ENCODE results near the gene INSYN1. TPM values are rescaled to one million over a fixed set of nuclear protein-coding genes. Genes with fewer than 3 reads are reported as not detected.
"Not testable (repeated sequence)": the region's sequence is repeated elsewhere in the genome, so short reads cannot be mapped to it uniquely, and the experiment has no call there.

INSYN1 gene
- total RNA-seq, 5 donors from 2014 or later (not counting 1 experiment from before 2014, with no cell fraction given): not detected

- 87% methylated on average over 23 of the region's 25 CpGs for WGBS (ENCODE audit: insufficient coverage)
These were observed 12.8 kb downstream of the INSYN1 start for GRCh38 chr15:73740152-73741048.

GRCh38 chr15:73737535-73737934 lies 15.6 kb downstream of the INSYN1 start:
- no peak overlapping the region for H3K4me3 Mint-ChIP-seq
- CTCF ChIA-PET: no interaction called here
- H3K9me3 Mint-ChIP-seq: no peaks in the 10 kb centered on the region
- 84% methylated on average over 6 of the region's 7 CpGs for WGBS (ENCODE audit: insufficient coverage)
- DNase-seq (no peak), ATAC-seq (replicated peaks in 1 of 4) (no peak)
- no peaks in the 10 kb centered on the region for H3K36me3 ChIP-seq (ENCODE audit: control insufficient read depth in 2 of 2, extremely low read depth in 1 of 2, insufficient read depth in 1 of 2, low read length in 1 of 2)
- POLR2A ChIA-PET: no interaction called here
- peaks cover 0 to 48% of the 10 kb centered on the region in 2 experiments for H3K27me3 ChIP-seq (replicated peaks in 1 of 2; ENCODE audit: control insufficient read depth in 2 of 2, extremely low read depth in 1 of 2, insufficient read depth in 2 of 2, low read length in 1 of 2)
- no peaks in the 10 kb centered on the region for H3K9me3 ChIP-seq
- peaks cover 14 to 17% of the 10 kb centered on the region in 2 donors for H3K27me3 Mint-ChIP-seq
- H3K4me1 Mint-ChIP-seq: no peaks in the 10 kb centered on the region
- no peaks in the 10 kb centered on the region for H3K4me1 ChIP-seq (ENCODE audit: control insufficient read depth in 1 of 2, extremely low read depth in 1 of 2, insufficient read depth in 2 of 2, low read length in 2 of 2)
- H3K27ac Mint-ChIP-seq: no peak overlapping the region
- H3K36me3 Mint-ChIP-seq: no peaks in the 10 kb centered on the region
- no peak overlapping the region for H3K4me3 ChIP-seq (ENCODE audit: control insufficient read depth in 1 of 2, extremely low read depth in 1 of 2, low read length in 1 of 2)
- H3K27ac ChIP-seq (ENCODE audit: low read length): no peak overlapping the region

More at GRCh38 chr15:73740152-73741048, 12.8 kb downstream of the INSYN1 start:
- no peak for ATAC-seq (replicated peaks in 1 of 4)
- Mint-ChIP-seq H3K27me3 (peaks cover 14 to 19% of the 10 kb centered on the region in 2 donors), H3K4me1 (no peaks in the 10 kb centered on the region), H3K36me3 (no peaks in the 10 kb centered on the region), H3K9me3 (no peaks in the 10 kb centered on the region), H3K27ac (no peak overlapping the region), H3K4me3 (no peak overlapping the region)
- Histone ChIP-seq H3K36me3 (ENCODE audit: control insufficient read depth in 2 of 2, extremely low read depth in 1 of 2, insufficient read depth in 1 of 2, low read length in 1 of 2) (no peaks in the 10 kb centered on the region), H3K27me3 (replicated peaks in 1 of 2; ENCODE audit: control insufficient read depth in 2 of 2, extremely low read depth in 1 of 2, insufficient read depth in 2 of 2, low read length in 1 of 2) (peaks cover 0 to 49% of the 10 kb centered on the region in 2 experiments), H3K4me1 (ENCODE audit: control insufficient read depth in 1 of 2, extremely low read depth in 1 of 2, insufficient read depth in 2 of 2, low read length in 2 of 2) (no peaks in the 10 kb centered on the region), H3K27ac (ENCODE audit: low read length) (no peak overlapping the region), H3K4me3 (ENCODE audit: control insufficient read depth in 1 of 2, extremely low read depth in 1 of 2, low read length in 1 of 2) (no peak overlapping the region), H3K9me3 (no peaks in the 10 kb centered on the region)
- POLR2A ChIA-PET: no interaction called here
- DNase-seq: no peak
- CTCF ChIA-PET: no interaction called here

- POLR2A ChIA-PET: interaction anchor here in 1 of 2 donors (0.6 kb wide), 1 partner anchor 1115 kb away, joined by 4 read pairs; no protein-coding TSS in a partner anchor
- H3K36me3 ChIP-seq (ENCODE audit: control insufficient read depth in 2 of 2, extremely low read depth in 1 of 2, insufficient read depth in 1 of 2, low read length in 1 of 2): no peaks in the 10 kb centered on the region
- H3K4me1 ChIP-seq (ENCODE audit: control insufficient read depth in 1 of 2, extremely low read depth in 1 of 2, insufficient read depth in 2 of 2, low read length in 2 of 2): no peaks in the 10 kb centered on the region
- no peak overlapping the region for H3K27ac ChIP-seq (ENCODE audit: low read length)
- Mint-ChIP-seq H3K4me3 (no peak overlapping the region), H3K27me3 (peaks cover 10 to 12% of the 10 kb centered on the region in 2 donors), H3K27ac (no peak overlapping the region), H3K4me1 (no peaks in the 10 kb centered on the region), H3K36me3 (no peaks in the 10 kb centered on the region), H3K9me3 (no peaks in the 10 kb centered on the region)
- no peak for ATAC-seq (replicated peaks in 1 of 4)
- no peaks in the 10 kb centered on the region for H3K9me3 ChIP-seq
- no peak for DNase-seq
- 75% methylated on average over 1 of the region's 3 CpGs for WGBS (ENCODE audit: insufficient coverage)
- peaks cover 0 to 36% of the 10 kb centered on the region in 2 experiments for H3K27me3 ChIP-seq (replicated peaks in 1 of 2; ENCODE audit: control insufficient read depth in 2 of 2, extremely low read depth in 1 of 2, insufficient read depth in 2 of 2, low read length in 1 of 2)
- CTCF ChIA-PET: no interaction called here
- no peak overlapping the region for H3K4me3 ChIP-seq (ENCODE audit: control insufficient read depth in 1 of 2, extremely low read depth in 1 of 2, low read length in 1 of 2)
These were observed 20.2 kb downstream of the INSYN1 start for GRCh38 chr15:73732930-73733329.

GRCh38 chr15:73732051-73732450 lies 21.1 kb downstream of the INSYN1 start:
- CTCF ChIA-PET, H3K4me3 Mint-ChIP-seq: not testable (repeated sequence)
- WGBS (ENCODE audit: insufficient coverage): 94% methylated on average over 20 of the region's 29 CpGs

DNA sequence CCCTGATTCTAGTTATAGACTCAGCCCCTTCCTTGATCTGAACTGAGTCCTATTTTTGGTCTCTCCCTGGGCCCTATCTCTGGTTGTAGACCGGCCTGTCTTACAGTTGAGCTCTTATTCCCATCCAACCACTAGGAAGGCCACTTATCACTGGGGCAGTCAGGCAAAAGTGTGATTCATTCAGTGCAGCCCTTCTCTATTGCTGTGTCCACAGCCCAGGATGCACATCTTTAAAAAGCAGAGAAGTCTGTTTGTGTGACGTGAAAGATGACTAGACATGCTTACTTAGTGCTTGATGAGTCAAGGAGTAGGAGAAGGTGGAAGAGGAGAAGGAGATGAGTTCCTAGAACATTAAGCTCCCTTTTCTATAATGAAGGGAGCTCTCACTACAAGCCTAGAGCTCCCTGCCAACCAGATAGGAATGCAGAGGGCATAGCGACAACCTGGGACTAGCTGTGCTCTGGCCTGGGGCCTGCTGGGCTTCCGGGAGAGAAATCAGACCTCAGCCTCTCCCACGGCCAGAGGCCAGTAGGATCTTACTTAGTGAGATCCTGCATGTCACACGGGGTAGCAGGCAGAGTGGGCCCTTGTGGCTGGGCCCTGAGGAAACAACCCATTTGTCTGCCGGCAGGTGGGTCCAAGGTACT lies 25.7 kb downstream of the INSYN1 start:
- Histone ChIP-seq H3K4me3 (ENCODE audit: control insufficient read depth in 1 of 2, extremely low read depth in 1 of 2, low read length in 1 of 2) (no peak overlapping the region), H3K4me1 (ENCODE audit: control insufficient read depth in 1 of 2, extremely low read depth in 1 of 2, insufficient read depth in 2 of 2, low read length in 2 of 2) (no peaks in the 10 kb centered on the region), H3K27me3 (replicated peaks in 1 of 2; ENCODE audit: control insufficient read depth in 2 of 2, extremely low read depth in 1 of 2, insufficient read depth in 2 of 2, low read length in 1 of 2) (peaks cover 0 to 28% of the 10 kb centered on the region in 2 experiments), H3K36me3 (ENCODE audit: control insufficient read depth in 2 of 2, extremely low read depth in 1 of 2, insufficient read depth in 1 of 2, low read length in 1 of 2) (no peaks in the 10 kb centered on the region), H3K9me3 (no peaks in the 10 kb centered on the region), H3K27ac (ENCODE audit: low read length) (no peak overlapping the region)
- ChIA-PET CTCF (no interaction called here), POLR2A (no interaction called here)
- Mint-ChIP-seq H3K27ac (no peak overlapping the region), H3K4me1 (no peaks in the 10 kb centered on the region), H3K4me3 (no peak overlapping the region), H3K9me3 (no peaks in the 10 kb centered on the region), H3K27me3 (peaks cover 18% of the 10 kb centered on the region in 2 donors), H3K36me3 (no peaks in the 10 kb centered on the region)
- DNase-seq (no peak), ATAC-seq (replicated peaks in 1 of 4) (no peak)
- WGBS (ENCODE audit: insufficient coverage): 65% methylated on average over 4 of the region's 7 CpGs

More at GRCh38 chr15:73732051-73732450, 21.1 kb downstream of the INSYN1 start:
- H3K9me3 Mint-ChIP-seq; H3K4me1 ChIP-seq (ENCODE audit: control insufficient read depth in 1 of 2, extremely low read depth in 1 of 2, insufficient read depth in 2 of 2, low read length in 2 of 2); H3K4me1 Mint-ChIP-seq; H3K9me3 ChIP-seq; ATAC-seq (replicated peaks in 1 of 4); DNase-seq; H3K27ac Mint-ChIP-seq; H3K36me3 Mint-ChIP-seq; H3K4me3 ChIP-seq (ENCODE audit: control insufficient read depth in 1 of 2, extremely low read depth in 1 of 2, low read length in 1 of 2); H3K36me3 ChIP-seq (ENCODE audit: control insufficient read depth in 2 of 2, extremely low read depth in 1 of 2, insufficient read depth in 1 of 2, low read length in 1 of 2); H3K27ac ChIP-seq (ENCODE audit: low read length); POLR2A ChIA-PET: not testable (repeated sequence)
- H3K27me3 ChIP-seq (replicated peaks in 1 of 2; ENCODE audit: control insufficient read depth in 2 of 2, extremely low read depth in 1 of 2, insufficient read depth in 2 of 2, low read length in 1 of 2): peaks cover 0 to 31% of the 10 kb centered on the region in 2 experiments
- H3K27me3 Mint-ChIP-seq: peaks cover 10 to 12% of the 10 kb centered on the region in 2 donors

DNA sequence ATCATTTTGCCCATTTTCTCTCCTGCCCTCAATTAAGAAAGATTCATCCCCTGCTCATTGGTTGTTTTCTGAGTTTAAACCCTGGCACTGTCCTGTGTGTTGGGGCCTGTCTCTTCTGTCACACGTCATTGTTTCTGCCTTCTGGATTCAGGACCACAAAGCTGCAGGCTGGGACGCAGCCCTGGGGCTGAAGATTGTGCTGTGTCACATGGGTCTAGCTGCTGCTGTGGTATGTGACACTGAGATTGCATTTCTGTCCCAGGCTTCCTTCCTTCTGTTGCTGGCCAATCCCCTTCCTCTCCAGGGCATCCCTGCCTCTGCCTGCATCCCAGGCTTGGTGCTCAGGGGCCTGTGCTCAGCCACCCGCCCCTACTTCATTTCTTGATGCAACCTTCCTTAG lies 28.9 kb downstream of the INSYN1 start:
- H3K27me3 ChIP-seq (replicated peaks in 1 of 2; ENCODE audit: control insufficient read depth in 2 of 2, extremely low read depth in 1 of 2, insufficient read depth in 2 of 2, low read length in 1 of 2): peaks cover 2 to 54% of the 10 kb centered on the region in 2 experiments
- no peaks in the 10 kb centered on the region for H3K36me3 ChIP-seq (ENCODE audit: control insufficient read depth in 2 of 2, extremely low read depth in 1 of 2, insufficient read depth in 1 of 2, low read length in 1 of 2)
- ChIA-PET CTCF (no interaction called here), POLR2A (no interaction called here)
- H3K4me1 ChIP-seq (ENCODE audit: control insufficient read depth in 1 of 2, extremely low read depth in 1 of 2, insufficient read depth in 2 of 2, low read length in 2 of 2): no peaks in the 10 kb centered on the region
- H3K4me3 Mint-ChIP-seq: no peak overlapping the region
- peaks cover 31 to 35% of the 10 kb centered on the region in 2 donors for H3K27me3 Mint-ChIP-seq
- no peak for DNase-seq
- H3K9me3 ChIP-seq: no peaks in the 10 kb centered on the region
- WGBS (ENCODE audit: insufficient coverage): 5% methylated on average over 2 of the region's 3 CpGs
- no peak overlapping the region for H3K4me3 ChIP-seq (ENCODE audit: control insufficient read depth in 1 of 2, extremely low read depth in 1 of 2, low read length in 1 of 2)
- H3K27ac ChIP-seq (ENCODE audit: low read length): no peak overlapping the region
- no peak for ATAC-seq (replicated peaks in 1 of 4)
- H3K9me3 Mint-ChIP-seq: no peaks in the 10 kb centered on the region
- H3K4me1 Mint-ChIP-seq: no peaks in the 10 kb centered on the region
- no peak overlapping the region for H3K27ac Mint-ChIP-seq
- no peaks in the 10 kb centered on the region for H3K36me3 Mint-ChIP-seq
